HT-29 (cell line): ENCODE data around the gene METAP1. TPM values are rescaled to one million over a fixed set of nuclear protein-coding genes. Genes with fewer than 3 reads are reported as not detected.
"Not testable (repeated sequence)": the region's sequence is repeated elsewhere in the genome, so short reads cannot be mapped to it uniquely, and the experiment has no call there.

ENCODE experiments used
- DNase-seq: peaks from one replicate; pipeline ENCODE4 v3.0.0-alpha.2; 2015; ENCODE audit warnings: low spot score
- total RNA-seq: library from RNA; depleted of rRNA; stranded (reverse); fragments of >200 nt; shearing (Covaris generic); gene quantifications from 2 replicates; pipeline ENCODE4 v1.2.3, GENCODE V29; 2014

The METAP1 gene
- total RNA-seq, 1 experiment from 2014 or later: 55.3 TPM

- no peak for DNase-seq
These were observed 62.7 kb downstream of the METAP1 start for GRCh38 chr4:99058228-99058627.

- DNase-seq: no peak
These were observed 64.0 kb downstream of the METAP1 start for GRCh38 chr4:99059550-99059949.

- no peak for DNase-seq
These were observed 65.7 kb downstream of the METAP1 start for GRCh38 chr4:99061048-99061700.

GRCh38 chr4:99062120-99062519 lies 66.6 kb downstream of the METAP1 start:
- no peak for DNase-seq

- not testable (repeated sequence) for DNase-seq
These were observed 70.0 kb downstream of the METAP1 start for GRCh38 chr4:99065521-99065920.

- DNase-seq: no peak
These were observed 72.1 kb downstream of the METAP1 start for GRCh38 chr4:99067617-99068016.

- DNase-seq: no peak
These were observed 75.6 kb downstream of the METAP1 start for GRCh38 chr4:99071159-99071558.

GRCh38 chr4:99074816-99075215 lies 79.3 kb downstream of the METAP1 start:
- DNase-seq: no peak

GRCh38 chr4:99076292-99076976 lies 80.9 kb downstream of the METAP1 start:
- no peak for DNase-seq

- DNase-seq: no peak
These were observed 81.7 kb downstream of the METAP1 start for GRCh38 chr4:99077177-99077576.

- no peak for DNase-seq
These were observed 82.8 kb downstream of the METAP1 start for GRCh38 chr4:99078336-99078735.

- no peak for DNase-seq
These were observed 83.6 kb downstream of the METAP1 start for GRCh38 chr4:99078931-99079624.

- DNase-seq: no peak
These were observed 84.2 kb downstream of the METAP1 start for GRCh38 chr4:99079625-99080295.

GRCh38 chr4:99080869-99081268 lies 85.3 kb downstream of the METAP1 start:
- DNase-seq: not testable (repeated sequence)

- DNase-seq: no peak
These were observed 86.7 kb downstream of the METAP1 start for GRCh38 chr4:99082192-99082591.

- no peak for DNase-seq
These were observed 89.1 kb downstream of the METAP1 start for GRCh38 chr4:99084595-99084994.

GRCh38 chr4:99088023-99088449 lies 92.5 kb downstream of the METAP1 start:
- peak; percentile 60 for DNase-seq

GRCh38 chr4:99088481-99089365 lies 93.2 kb downstream of the METAP1 start, which contains the start of gene ADH5:
Gene ADH5 (minus strand): TSS chr4:99088788. CDS start chr4:99088700, 88 bp downstream.
- peak; percentile 77 for DNase-seq

GRCh38 chr4:99090481-99091215 lies 95.1 kb downstream of the METAP1 start:
- DNase-seq: no peak

- no peak for DNase-seq
These were observed 95.7 kb downstream of the METAP1 start for GRCh38 chr4:99091216-99091575.
